ENCODE data around the gene NAA15.
"Not testable (repeated sequence)": the region's sequence is repeated elsewhere in the genome, so short reads cannot be mapped to it uniquely, and the experiment has no call there.

The NAA15 gene

DNA sequence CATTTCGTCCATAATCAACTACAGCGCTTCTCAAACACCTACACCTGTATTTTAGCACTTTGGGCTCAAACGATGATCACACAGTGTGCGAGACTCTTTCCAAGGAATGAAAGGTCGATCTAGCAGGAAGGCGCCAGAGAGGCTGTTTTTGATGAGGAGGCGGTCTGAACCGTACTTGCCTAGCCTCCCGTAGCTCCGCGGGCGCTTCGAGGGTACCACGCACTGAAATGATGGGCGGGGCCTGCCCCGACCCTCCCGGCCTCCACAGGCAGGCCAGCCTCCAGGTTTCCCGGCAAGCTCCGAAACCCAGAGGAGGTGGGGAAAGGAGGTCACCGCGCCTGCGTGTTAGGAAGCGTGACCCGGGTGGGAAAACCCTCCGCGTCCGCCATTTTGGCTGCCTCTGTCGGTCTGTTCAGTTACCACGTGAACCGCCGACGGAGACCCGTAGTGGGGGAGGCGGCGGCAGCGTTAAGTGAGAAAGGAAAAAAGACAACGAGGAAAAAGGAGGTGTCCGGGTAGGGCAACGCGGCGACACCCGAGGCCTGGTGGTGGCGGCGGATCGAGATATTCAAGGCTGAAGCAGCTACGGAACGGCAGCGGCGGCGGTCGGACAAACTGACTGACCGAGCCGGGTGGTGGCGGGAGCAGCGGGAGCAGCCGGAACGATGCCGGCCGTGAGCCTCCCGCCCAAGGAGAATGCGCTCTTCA, at the start of gene NAA15:
NAA15 (plus strand) TSS at position 393 of the 708 bp plus-strand sequence; CDS start at position 666, 273 bp downstream.
- DNase-seq (ENCODE audit: low read depth in 2 of 2), result peak; percentile 93 to 96

DNA sequence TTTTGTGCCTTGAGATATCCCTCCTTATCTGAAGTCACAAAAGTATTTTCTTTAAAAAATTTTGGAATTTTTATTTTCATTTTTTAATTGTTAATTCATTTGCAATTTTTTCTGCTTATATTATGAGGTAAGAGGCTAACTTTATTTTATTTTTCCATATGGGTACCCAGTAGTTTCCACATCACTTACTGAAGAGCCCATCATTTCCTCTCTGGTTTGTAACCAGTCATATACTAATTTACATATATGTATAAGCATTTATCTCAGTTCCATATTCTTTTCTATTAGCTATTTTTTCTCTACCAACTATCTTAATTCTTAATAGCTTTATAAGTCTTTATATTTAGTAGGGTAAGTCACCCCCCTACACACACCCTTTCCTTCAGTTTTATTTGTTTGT, 48.3 kb upstream of the NAA15 start:
- DNase-seq (ENCODE audit: low read depth in 2 of 2), result no peak

DNA sequence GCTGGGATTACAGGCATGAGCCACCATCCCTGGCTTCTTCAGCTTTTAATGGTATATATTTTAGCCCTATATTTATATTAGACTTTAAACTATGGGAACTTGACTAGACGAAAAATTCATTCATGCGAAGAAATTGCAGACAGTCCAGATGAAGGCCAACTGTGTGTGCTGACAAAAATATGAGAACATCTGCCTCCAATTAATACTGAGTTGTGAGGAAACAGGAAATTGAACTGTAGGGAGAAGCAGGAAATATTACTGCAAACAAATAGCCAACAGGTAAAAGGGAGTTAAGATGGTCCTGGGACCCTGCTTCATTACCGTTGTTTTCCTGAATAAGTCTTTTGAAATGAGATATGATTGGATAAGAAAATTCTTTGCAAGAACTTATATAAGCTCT, 47.6 kb upstream of the NAA15 start:
- DNase-seq (ENCODE audit: low read depth in 2 of 2), result no peak

DNA sequence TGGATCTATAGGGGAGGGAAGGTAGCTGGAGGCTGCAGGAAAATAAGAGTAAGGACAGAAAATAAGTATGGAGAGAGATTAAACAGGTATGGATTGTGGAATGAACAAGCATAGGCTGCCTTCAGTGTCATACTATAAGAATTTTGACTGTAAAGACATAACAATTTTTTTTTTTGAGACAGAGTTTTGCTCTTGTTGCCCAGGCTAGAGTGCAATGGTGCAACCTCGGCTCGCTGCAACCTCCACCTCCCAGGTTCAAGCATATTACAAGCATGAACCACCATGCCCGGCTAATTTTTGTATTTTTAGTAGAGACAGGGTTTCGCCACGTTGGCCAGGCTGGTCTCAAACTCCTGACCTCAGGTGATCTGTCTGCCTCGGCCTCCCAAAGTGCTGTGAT, 45.7 kb upstream of the NAA15 start:
- not testable (repeated sequence) for DNase-seq (ENCODE audit: low read depth in 2 of 2)

DNA sequence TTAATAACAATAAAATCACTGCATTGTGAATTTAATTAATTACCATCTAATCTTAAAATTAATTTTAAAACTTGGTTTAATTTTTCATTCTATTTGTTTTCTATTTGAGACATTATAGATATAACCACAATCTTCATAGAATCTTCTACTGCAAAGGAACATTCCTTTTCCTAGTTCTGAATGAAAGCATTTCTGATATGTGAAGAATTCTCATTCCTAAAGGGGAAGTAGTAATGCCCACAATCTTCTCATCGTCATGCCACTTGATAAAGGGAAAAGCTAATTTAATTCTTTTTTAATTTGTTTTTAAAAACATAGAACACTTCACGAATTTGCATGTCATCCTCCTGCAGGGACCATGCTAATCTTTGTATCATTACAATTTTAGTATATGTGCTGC, 45.0 kb upstream of the NAA15 start:
- DNase-seq (ENCODE audit: low read depth in 2 of 2), result no peak

DNA sequence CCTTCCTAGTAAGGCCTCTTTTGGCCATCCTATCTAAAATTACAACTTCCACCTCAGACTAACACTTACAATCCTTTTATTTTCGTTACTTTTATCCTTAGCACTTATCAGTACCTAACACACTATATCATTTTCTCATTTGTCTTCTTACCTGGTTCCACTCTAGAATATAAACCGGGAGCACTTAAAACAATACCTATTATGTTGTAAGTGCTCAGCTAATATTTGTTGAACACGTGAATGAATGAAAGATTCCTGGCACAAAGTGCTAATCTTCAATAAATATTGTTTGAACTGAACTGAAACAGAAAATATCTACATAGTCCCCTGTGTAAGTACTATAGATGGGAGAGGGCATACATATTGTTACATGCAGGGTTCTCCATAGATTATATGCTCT, 35.7 kb upstream of the NAA15 start:
- DNase-seq (ENCODE audit: low read depth in 2 of 2), result no peak

DNA sequence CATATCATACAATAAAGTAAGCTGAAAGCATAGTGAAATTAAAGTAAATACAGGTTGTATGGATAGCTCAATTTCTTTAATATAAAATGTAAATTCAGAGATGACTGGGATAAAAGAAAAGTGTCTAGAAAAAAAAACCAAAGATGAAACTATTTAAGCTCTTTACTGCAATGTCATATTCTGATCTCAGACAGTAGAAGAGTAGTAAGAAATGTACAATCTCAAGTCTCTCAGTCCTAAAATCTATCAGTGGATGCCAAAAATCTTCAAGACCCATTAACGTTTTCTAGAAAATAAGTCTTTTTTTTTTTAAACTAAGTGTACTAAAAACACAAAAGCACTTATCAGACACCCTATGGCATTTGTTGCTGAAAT, 35.1 kb upstream of the NAA15 start:
- DNase-seq (ENCODE audit: low read depth in 2 of 2), result no peak

DNA sequence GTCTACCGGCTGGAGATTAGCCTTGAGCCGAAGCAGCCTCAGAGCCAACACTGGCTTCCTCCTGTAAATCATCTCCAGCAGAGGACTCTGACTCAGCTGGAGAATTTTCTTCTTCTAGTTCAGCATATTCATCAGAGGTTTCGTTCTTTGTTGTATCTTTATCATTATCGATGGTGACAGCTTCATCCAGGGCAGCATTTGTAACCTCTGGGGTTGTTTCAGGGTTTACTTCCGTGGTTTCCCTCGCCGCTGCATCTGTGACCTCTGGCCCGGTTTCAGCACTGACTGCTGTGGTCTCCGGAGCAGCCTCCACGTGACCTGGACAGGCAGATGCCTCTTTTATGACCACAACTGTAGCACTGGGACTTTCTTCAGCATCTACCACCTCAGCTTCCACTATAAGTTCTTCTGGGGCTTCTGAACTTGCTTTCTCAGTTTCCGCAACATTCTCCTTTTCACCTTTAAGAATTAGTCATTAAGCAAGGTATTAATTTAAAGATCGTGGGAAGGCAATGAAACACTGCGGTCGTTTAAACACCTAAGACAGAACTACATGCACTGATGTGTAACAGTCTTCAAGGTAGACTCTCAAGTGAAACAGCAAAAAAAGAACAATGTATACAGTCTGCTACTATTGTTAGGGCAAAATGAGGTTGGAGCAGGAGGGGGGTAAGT, 34.6 kb upstream of the NAA15 start:
- peak; percentile 77 to 78 for DNase-seq (ENCODE audit: low read depth in 2 of 2)

DNA sequence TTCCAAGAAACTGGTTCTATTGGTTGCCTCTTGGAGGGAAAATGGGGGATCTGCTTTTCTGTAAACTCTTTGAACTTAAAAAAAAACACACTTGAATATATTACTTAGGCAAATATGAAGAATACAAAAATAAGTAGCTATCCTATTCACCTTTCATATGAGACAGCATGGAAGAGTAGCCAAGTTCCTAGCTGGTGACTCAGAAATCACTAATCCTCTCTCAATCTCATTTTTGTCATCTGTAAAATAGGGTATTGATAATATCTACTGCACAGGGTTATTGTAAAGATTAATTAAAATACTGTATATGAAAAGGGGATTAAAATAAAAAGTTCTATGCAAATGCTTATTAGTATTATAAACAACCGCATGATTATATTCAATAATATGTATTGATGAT, 34.0 kb upstream of the NAA15 start:
- no peak for DNase-seq (ENCODE audit: low read depth in 2 of 2)

DNA sequence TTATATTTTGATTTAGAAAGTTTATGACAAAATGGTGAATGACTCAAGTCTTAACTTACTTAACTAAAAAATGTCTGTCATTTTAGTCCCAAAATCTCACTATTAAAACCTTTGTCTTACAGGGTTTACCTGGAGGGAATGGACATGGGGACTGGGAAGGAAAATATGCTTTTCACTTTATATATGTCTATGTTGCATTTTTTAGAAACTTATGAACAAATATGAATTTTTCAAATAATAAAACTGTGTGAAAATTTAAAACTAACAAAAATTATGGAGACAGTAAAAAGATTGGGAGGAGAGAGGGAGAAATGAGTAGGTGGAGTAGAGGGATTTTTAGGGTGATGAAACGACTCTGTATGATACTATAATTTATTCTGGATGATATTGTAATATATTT, 27.5 kb upstream of the NAA15 start:
- DNase-seq (ENCODE audit: low read depth in 2 of 2), result no peak

DNA sequence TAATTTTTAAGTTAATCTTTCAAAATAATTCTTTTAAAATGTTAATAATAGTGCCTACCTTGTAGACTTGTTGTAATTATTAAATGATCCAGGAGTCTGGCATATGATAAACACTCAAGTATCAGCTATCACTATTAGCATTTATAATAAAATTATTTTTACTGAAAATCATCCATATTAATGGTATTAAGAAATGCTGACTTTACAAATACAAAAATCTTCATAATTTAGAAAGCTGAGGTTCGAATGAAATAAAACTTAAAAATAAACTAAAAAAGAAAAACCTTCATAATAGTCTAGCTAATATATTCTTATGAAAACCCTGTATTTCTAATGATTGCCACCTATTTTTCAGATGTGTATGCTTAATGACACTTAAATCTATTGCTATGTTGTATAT, 26.5 kb upstream of the NAA15 start:
- no peak for DNase-seq (ENCODE audit: low read depth in 2 of 2)

DNA sequence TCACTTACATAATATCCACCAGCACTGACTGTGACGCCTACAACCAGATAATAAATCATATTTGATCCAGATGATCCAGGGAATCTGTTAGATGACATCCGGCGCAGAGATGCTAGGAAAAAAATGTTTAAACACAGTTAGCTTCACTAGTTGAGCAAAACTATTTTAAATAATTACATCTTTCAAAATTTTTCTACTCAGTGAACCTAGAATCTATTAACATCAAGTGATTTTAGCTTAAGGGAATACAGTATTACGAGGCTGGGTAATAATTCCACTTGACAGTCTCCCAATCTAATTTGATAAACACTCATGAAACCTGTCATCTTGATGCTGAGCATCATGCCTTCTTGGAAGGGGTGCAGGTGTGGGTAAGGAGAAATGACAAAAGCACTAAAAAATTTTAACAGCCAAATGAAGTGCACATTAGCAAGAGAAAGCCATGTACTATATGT, 26.0 kb upstream of the NAA15 start:
- no peak for DNase-seq (ENCODE audit: low read depth in 2 of 2)

DNA sequence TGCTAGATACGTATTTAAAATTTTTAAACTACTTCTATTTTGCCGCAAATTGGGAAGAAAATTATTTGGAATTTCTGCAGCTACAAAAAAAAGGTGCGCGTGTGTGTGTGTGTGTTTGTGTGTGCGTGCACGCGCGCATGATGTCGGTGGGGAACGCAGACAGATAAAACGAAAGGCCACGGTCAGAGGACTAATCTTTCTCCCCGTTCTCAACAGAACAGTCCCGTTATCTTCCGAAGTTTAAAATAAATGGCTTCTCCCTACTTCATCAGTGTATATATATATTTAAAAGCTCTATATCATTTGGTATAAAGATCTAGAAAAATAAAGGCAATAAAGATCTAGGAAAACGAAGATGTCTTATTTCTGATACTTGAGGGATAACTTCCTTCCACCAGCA, 22.8 kb upstream of the NAA15 start:
- DNase-seq (ENCODE audit: low read depth in 2 of 2), result no peak

DNA sequence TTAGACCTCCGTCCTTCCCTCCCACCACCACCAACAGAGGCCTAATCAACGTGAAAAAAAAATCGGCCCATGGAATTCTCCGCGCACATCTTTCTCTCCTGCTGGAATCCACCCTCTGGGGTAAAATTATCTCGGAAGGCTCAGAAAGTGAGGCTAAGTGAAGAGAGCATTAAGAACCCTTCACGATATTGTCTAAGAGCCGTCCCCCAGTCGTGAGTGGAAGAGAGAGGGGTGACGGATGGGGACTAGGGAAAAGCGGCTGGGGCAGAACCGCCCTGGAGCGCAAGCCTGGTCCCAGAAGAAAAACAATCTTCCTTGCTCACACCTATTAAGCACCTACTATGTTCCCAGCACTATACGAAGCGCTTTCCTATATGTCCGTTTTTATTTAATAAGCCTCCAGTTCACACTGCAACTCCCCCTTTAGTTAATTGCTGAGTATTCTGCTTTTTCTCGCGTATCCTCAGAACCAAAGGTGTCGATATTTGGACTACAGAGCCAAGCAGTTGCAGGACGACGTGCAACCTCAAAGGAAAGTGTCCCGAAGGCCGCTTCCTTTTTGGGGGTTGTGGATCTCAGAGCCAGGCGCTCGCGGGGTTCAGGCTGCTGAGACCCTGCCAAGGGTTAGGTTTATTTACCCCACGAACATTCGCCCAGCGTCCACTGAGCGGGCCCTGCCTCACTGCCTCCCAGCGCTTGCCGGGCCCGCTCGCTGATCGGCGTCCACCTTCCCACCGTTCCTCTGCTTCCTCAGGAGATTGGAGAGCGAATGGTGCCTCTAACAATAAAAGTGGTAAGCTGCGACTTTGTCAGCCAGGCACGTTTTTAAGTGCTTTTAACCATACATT, 22.2 kb upstream of the NAA15 start:
- no peak for DNase-seq (ENCODE audit: low read depth in 2 of 2)

DNA sequence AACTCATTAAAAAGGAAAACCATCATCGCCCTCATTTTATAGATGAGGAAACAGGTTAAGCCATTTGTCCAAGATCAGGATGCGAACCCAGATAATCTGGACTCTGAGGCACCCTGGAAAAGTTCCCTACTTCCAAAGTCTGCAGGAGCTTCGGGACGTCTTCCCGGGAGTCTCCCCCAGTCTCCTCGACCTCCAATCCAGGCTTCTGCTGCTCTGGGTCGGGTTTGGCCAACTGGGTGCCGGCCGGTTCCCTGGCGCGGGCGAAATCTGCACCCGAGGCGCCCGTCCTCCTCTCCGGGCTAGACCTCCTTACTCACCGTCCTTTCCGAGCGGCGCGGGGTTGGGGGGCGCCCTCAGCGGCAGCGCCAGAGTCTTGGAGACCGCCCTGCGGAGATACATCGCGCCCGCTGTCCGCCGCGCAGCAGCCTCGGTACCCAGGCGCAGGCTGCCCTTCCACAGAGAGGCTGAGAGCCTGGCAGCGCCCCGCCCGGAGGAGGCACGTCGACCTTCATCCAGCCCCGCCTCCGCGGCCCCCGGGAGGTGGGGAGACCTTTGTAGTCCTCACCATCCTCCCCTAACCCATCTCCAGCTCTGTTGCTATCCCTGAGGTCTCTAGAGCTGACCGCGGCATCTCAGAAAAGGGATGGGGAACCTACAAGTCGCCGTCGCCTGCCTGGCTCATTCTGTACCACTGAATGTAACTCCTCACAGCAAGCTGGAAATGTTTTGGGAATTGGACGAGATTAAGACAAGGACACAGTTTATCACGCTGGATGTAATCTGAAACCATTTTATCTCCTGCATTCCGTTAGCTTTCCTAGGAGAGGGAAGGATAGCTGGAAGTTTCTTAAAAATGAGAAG, 21.3 kb upstream of the NAA15 start, which contains the start of gene MGARP:
MGARP (minus strand) TSS at position 466 of the 861 bp plus-strand sequence; CDS start at position 399, 67 bp downstream.
- DNase-seq (ENCODE audit: low read depth in 2 of 2), result peak in 1 of 2 donors; percentile 21

DNA sequence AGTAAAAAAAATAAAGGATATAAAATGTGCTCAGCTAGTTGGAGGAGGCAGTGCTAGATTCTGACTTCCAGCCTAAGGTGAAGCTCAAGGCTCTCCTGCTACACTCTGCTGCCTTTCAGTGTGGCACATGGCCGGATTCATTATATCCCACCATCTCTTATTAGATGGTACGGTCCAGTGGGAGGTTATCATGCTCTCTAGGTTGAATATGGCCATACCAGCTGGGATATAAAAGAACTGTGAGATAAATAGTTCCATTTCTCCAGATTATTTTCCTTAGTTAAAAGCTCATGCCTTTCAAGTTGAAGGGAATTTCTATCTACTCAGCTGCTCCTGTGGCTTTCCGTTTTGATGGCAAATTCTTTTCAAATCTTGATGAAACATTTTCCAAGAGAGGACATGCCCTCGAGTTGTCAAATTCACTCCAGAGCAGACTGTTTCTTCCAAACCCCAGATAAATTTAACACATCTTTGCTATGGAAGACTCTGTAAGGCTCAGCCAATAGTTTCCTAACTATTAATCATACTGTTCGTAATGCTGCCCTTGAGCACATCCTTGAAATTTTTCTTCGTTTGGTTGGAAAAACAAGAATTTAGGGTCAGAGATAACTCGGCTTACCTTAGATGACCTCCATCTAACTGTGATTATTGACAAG, 19.1 kb upstream of the NAA15 start:
- no peak for DNase-seq (ENCODE audit: low read depth in 2 of 2)

DNA sequence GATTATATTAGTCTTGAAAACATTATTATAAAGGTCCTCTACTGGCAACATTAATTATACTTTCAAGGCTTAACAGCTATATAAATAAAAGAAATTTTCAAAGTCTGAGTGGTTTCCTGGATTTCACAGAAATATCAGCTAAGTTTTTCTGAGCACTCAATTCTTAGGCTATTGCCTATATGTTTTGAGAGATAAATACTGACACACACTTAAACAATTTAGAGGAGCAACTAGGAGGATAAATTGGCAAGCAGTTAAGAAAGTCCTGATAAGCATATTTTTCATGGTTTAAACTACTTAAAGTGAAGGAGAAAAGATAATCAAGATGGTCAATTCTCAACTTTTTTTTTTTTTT, 18.6 kb upstream of the NAA15 start:
- DNase-seq (ENCODE audit: low read depth in 2 of 2), result no peak

DNA sequence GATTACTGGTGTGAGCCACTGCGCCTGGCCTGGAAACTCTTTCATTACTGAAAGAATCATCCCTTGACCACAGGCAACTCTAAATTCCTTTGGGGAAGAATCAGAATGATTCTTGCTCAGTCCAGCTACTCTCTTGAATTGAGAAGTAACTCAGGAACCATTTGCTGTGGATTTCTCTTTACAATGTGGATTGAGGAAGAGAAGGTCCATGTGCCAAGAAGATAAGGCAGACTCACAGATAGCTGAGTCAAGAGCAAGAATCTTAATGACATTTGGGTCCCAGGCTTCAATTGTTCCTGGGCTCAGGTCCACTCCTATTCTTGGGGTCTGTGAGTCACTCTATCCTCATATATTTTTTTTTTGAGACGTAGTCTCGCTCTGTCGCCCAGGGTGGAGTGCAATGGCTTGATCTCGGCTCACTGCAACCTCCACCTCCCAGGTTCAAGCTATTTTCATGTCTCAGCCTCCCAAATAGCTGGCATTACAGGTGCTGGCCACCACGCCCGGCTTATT, 15.1 kb upstream of the NAA15 start:
- no peak for DNase-seq (ENCODE audit: low read depth in 2 of 2)

DNA sequence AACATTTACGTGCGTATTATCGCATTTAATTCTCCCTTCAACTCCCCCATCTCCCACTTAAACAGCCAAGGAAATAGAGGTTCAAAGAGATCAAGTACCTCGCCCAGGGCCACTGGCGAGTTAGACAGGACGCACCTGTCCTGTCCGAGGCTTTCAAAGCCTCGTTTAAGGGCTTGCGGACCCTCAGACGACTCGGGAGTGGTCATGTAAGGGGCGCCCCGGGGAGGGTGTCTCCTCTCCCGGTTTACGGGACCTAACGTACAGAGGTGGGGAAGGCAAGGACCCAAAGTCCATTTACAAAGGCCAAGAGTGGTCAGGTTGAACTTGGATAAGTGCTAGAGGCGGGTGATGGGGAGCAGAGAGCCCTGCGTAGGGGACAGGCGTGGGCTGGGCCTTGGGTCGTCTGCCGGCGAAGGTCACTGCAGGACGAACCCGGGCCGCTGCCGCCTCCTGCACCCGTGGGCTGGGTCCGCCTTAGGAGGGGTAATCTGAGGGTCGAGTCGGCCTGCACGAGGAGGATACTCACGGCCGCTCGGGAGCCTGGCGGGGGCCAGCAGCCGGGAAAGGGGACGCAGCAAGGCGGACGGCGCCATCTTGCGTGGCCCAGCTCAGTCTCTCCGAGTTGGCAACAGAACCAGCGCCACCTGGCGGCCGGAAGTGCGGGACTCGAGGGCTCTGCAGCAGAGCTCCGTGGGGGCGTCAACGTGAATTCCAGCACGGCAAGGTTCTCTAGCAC, 5.9 kb upstream of the NAA15 start:
- peak; percentile 98 to 99 for DNase-seq (ENCODE audit: low read depth in 2 of 2)

DNA sequence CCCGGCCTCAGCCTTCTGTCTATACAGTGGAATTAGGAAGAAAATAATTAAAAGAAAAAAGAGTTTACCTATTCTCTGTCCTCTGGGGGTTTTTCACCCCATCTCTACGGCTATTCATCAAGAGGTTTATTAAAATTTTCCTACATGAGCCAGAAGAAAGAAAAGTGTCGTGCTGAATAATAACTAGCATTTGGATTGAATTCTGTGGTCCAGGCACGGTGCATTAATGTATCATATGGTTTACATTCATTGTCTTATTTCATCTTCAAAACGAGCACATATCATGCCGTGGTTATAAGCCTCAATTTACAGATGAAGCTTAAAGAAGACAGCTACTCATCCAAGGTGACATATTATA, 5.4 kb upstream of the NAA15 start:
- DNase-seq (ENCODE audit: low read depth in 2 of 2), result no peak
